K562 (cell line): ENCODE data around the gene SRGN. TPM values are rescaled to one million over a fixed set of nuclear protein-coding genes. Genes with fewer than 3 reads are reported as not detected.

Experiments used
- ARID3B ChIP-seq: fragments of 250-450 bp; sonication (Bioruptor Pico); IDR thresholded peaks from 2 replicates; pipeline ENCODE4 v1.4.0; 2020; ENCODE audit warnings: borderline replicate concordance
- CBX3 ChIP-seq, 2 experiments: IDR thresholded peaks; 1 replicate in 1 of 2; 2 replicates in 1 of 2; pipeline ENCODE4 v1.6.1; 2012; ENCODE audit warnings: inconsistent platforms in 2 of 2, low read length in 2 of 2, borderline replicate concordance in 1 of 2, control low read depth in 1 of 2
- CEBPB ChIP-seq: fragments of 450-650 bp; IDR thresholded peaks from 2 replicates; pipeline ENCODE4 v1.6.1; 2016; ENCODE audit warnings: missing genetic modification characterization, missing compliant biosample characterization
- E2F6 ChIP-seq, 2 experiments: IDR thresholded peaks; 2 replicates each; pipeline ENCODE4 v1.6.1; 2011; ENCODE audit warnings: borderline replicate concordance in 1 of 2, control low read depth in 1 of 2, low read depth in 1 of 2, low read length in 1 of 2, mild to moderate bottlenecking in 1 of 2, mixed read lengths in 1 of 2, moderate library complexity in 1 of 2; ENCODE audit not compliant: insufficient read depth in 1 of 2, insufficient read length in 1 of 2, poor library complexity in 1 of 2, severe bottlenecking in 1 of 2; ENCODE audit errors: extremely low read depth in 1 of 2
- EHMT2 ChIP-seq: fragments of 450-650 bp; IDR thresholded peaks from 2 replicates; pipeline ENCODE4 v1.6.1; 2018; ENCODE audit warnings: antibody characterized with exemption
- FUS ChIP-seq: fragments of 200-400 bp; formaldehyde crosslinking; optimal IDR thresholded peaks from 2 replicates; pipeline ENCODE3; 2017; ENCODE audit warnings: low read depth, low read length
- HMBOX1 ChIP-seq: sonication (generic); IDR thresholded peaks from 2 replicates; pipeline ENCODE4 v1.6.1; 2016
- PHF8 ChIP-seq: fragments of 200-600 bp; sonication (generic); IDR thresholded peaks from 2 replicates; pipeline ENCODE4 v1.6.1; 2012; ENCODE audit warnings: mixed run types, mild to moderate bottlenecking, inconsistent platforms, low read length, moderate library complexity, borderline replicate concordance
- PTBP1 ChIP-seq: fragments of 200-400 bp; formaldehyde crosslinking; IDR thresholded peaks from 2 replicates; pipeline ENCODE4 v1.6.1; 2017; ENCODE audit warnings: low read depth, low read length
- RBM22 ChIP-seq: fragments of 200-400 bp; formaldehyde crosslinking; IDR thresholded peaks from 2 replicates; pipeline ENCODE4 v1.6.1; 2018; ENCODE audit warnings: low read length, low read depth; ENCODE audit not compliant: poor library complexity, severe bottlenecking
- ZBTB11 ChIP-seq, 3 experiments: fragments of 200-800 bp in 1 of 3; fragments of 250-450 bp in 1 of 3; fragments of 450-650 bp in 1 of 3; sonication (Bioruptor Pico) in 1 of 3; sonication (Bioruptor generic) in 1 of 3; formaldehyde crosslinking in 1 of 3; IDR thresholded peaks; 2 replicates each; pipeline versions ENCODE4 v1.6.1 to v1.8.0; 2016 to 2022; ENCODE audit warnings: mild to moderate bottlenecking in 2 of 3, missing genetic modification characterization in 2 of 3, missing compliant biosample characterization in 1 of 3, moderate library complexity in 1 of 3
- ZBTB43 ChIP-seq: sonication (generic); formaldehyde crosslinking; IDR thresholded peaks from 2 replicates; pipeline ENCODE4 v1.8.0; 2023; ENCODE audit warnings: mild to moderate bottlenecking, missing genetic modification reagents
- ZKSCAN3 ChIP-seq: fragments of 250-450 bp; sonication (Bioruptor Pico); IDR thresholded peaks from 2 replicates; pipeline ENCODE4 v1.4.0; 2020
- ZNF24 ChIP-seq: fragments of 450-650 bp; IDR thresholded peaks from 2 replicates; pipeline ENCODE4 v1.6.1; 2016
- ZNF740 ChIP-seq, 3 experiments: fragments of 200-800 bp in 1 of 3; sonication (Bioruptor generic) in 1 of 3; sonication (generic) in 1 of 3; formaldehyde crosslinking in 1 of 3; IDR thresholded peaks; 2 replicates each; pipeline versions ENCODE4 v1.6.1 to v1.8.0; 2016 to 2022; ENCODE audit warnings: mild to moderate bottlenecking in 2 of 3, missing compliant biosample characterization in 2 of 3, missing genetic modification characterization in 2 of 3, missing genetic modification reagents in 1 of 3
- ZNF785 ChIP-seq: fragments of 250-450 bp; sonication (Bioruptor Pico); IDR thresholded peaks from 2 replicates; pipeline ENCODE4 v1.4.0; 2020; ENCODE audit warnings: mild to moderate bottlenecking
- polyA plus RNA-seq, 8 experiments: library from polyadenylated mRNA; depleted of rRNA in 4 of 8; stranded (reverse) in 5 of 8; unstranded in 3 of 8; fragments of >200 nt; fragmentation: Nextera tagmentation in 2 of 8; fragmentation: Illumina TruSeq in 1 of 8; extraction: Ambion mirVana in 2 of 8; extraction: Trizol in 1 of 8; gene quantifications; 2 replicates each; pipeline versions ENCODE4 v1.2.1 to v1.2.3, GENCODE V29; 2011 to 2014; ENCODE audit warnings: inconsistent platforms in 1 of 8, missing spikeins in 1 of 8
- total RNA-seq, 7 experiments: library from RNA; depleted of rRNA in 6 of 7; stranded (reverse); fragments of >200 nt in 6 of 7; fragmentation: Illumina TruSeq in 2 of 7; extraction: Trizol in 2 of 7; gene quantifications; 2 replicates each; pipeline versions ENCODE4 v1.2.1 to v1.2.3, GENCODE V29; 2011 to 2021; ENCODE audit warnings: low replicate concordance in 1 of 7

The SRGN gene
- total and polyA plus RNA-seq, 9 of the 15 experiments (the other 6 are each of a cell fraction or from before 2014, with no cell fraction given), result 136 to 304 (median 180) TPM

- peak in 1 of 3 experiments; percentile 41; a peak in 1 of 6 replicates for TF ChIP-seq ZBTB11 (CRISPR knock-in tag; IDR thresholded peaks at IDR 0.05)
- no peak for TF ChIP-seq FUS
- peak; percentile 43; the same call in 1 of the 2 replicates for TF ChIP-seq CEBPB (tag)
- TF ChIP-seq HMBOX1, result no peak
- no peak for TF ChIP-seq ZNF785 (CRISPR knock-in tag)
- TF ChIP-seq E2F6 (IDR thresholded peaks at IDR 0.05; ENCODE audit: borderline replicate concordance in 1 of 2, extremely low read depth in 1 of 2, insufficient read depth in 1 of 2, insufficient read length in 1 of 2, low read depth in 1 of 2, low read length in 1 of 2, poor library complexity in 1 of 2, severe bottlenecking in 1 of 2), result no peak
- no peak for TF ChIP-seq ZNF24
- no peak for TF ChIP-seq ZNF740 (CRISPR knock-in tag; IDR thresholded peaks at IDR 0.05)
- no peak for TF ChIP-seq ZNF740 (tag; IDR thresholded peaks at IDR 0.05)
- no peak for TF ChIP-seq PTBP1
- no peak for TF ChIP-seq ZBTB43
- no peak for TF ChIP-seq ARID3B (CRISPR knock-in tag)
- no peak for TF ChIP-seq CBX3 (IDR thresholded peaks at IDR 0.05; ENCODE audit: borderline replicate concordance in 1 of 2, low read length in 2 of 2)
- no peak for TF ChIP-seq RBM22
- no peak for TF ChIP-seq ZKSCAN3 (CRISPR knock-in tag)
- no peak for TF ChIP-seq PHF8
- TF ChIP-seq EHMT2, result peak; percentile 81
Observed at GRCh38 chr10:69088801-69089501, 1.0 kb downstream of the SRGN start (continued).
